Keratinocyte (primary cell): ENCODE measurements around the gene PHF14.

ENCODE experiments used
- CTCF ChIP-seq, 3 experiments: IDR thresholded peaks in 1 of 3; conservative IDR thresholded peaks in 1 of 3; optimal IDR thresholded peaks in 1 of 3; 2 replicates in 2 of 3; 3 replicates in 1 of 3; pipeline versions ENCODE3 to v1.5.1; 2011; ENCODE audit warnings: low read length in 3 of 3, mild to moderate bottlenecking in 3 of 3, moderate library complexity in 2 of 3, control low read depth in 1 of 3, inconsistent platforms in 1 of 3; ENCODE audit not compliant: insufficient read depth in 2 of 3; ENCODE audit errors: extremely low read depth in 1 of 3
- EZH2 ChIP-seq: IDR thresholded peaks from one replicate; pipeline ENCODE4 v1.6.1; 2012; ENCODE audit warnings: inconsistent platforms, mild to moderate bottlenecking, low read length, moderate library complexity

- no peak for TF ChIP-seq CTCF (optimal IDR thresholded peaks at IDR 0.05 in 1 of 3, IDR thresholded peaks at IDR 0.05 in 1 of 3, conservative IDR thresholded peaks at IDR 0.05 in 1 of 3; ENCODE audit: extremely low read depth in 1 of 3, insufficient read depth in 2 of 3, low read length in 3 of 3)
- no peak for TF ChIP-seq EZH2
Measured at GRCh38 chr7:11191081-11191480, 217.4 kb downstream of the PHF14 start.
